ENCODE data around the gene TMBIM1.

TMBIM1 gene

DNA sequence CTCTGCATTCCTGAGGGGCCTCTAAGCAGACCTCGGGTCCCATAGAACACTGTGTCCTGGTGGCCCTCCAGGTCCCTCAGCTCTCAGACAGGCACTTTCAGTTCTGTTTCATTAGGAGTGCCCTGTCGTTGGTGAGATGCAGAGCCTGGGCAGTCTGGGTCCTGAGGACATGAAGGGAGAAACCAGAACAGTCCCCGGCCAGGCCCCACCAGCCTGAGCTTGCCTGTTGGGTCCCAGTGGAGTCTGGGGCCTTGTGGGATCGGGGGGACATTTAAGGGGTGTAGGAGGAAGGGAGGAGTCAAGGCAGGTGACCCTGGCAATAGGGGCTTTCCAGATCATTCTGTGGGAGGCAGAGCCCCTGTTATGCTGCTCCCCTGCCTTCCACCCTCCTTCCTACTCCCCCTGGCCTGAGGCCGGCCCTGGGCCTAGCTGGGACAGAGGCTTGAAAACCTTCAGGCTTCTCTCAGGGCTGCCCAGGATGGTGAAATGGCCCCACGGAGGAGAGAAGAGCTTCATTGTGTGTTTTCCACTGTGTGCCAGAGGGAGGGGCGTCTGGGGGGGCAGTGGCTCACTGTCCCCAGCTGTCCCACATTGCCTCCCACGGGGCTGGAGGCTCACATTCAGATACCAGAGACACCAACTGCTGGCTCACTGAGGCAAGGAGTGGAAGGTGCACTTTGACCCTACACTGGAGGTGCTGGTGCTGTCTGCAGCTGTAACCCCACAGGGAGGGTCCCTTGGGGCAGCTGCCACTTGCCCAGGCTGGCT, 37.7 kb upstream of the TMBIM1 start:
- Histone ChIP-seq H3K4me2 (ENCODE audit: low read length) (peak overlapping the region; percentile 36), H3K4me1 (ENCODE audit: low read length) (peaks cover 15% of the 10 kb centered on the region), H3K9me3 (ENCODE audit: insufficient read depth, low read length) (no peaks in the 10 kb centered on the region), H2AFZ (ENCODE audit: low read depth, low read length) (peak overlapping the region; percentile 83), H3K9ac (ENCODE audit: low read length) (peak overlapping the region; percentile 15; the same call in 1 of the 2 replicates), H3K27ac (ENCODE audit: low read length) (no peak overlapping the region), H4K20me1 (ENCODE audit: insufficient read depth, low read length) (no peaks in the 10 kb centered on the region), H3K4me3 (ENCODE audit: low read length) (no peak overlapping the region), H3K36me3 (replicated peaks; ENCODE audit: low read depth, low read length) (no peaks in the 10 kb centered on the region), H3K79me2 (ENCODE audit: low read length) (no peaks in the 10 kb centered on the region), H3K27me3 (ENCODE audit: low read depth, low read length) (no peaks in the 10 kb centered on the region)
- TF ChIP-seq EZH2phosphoT487 (IDR thresholded peaks at IDR 0.05; ENCODE audit: low read depth) = no peak
- TF ChIP-seq, protein P1, sequence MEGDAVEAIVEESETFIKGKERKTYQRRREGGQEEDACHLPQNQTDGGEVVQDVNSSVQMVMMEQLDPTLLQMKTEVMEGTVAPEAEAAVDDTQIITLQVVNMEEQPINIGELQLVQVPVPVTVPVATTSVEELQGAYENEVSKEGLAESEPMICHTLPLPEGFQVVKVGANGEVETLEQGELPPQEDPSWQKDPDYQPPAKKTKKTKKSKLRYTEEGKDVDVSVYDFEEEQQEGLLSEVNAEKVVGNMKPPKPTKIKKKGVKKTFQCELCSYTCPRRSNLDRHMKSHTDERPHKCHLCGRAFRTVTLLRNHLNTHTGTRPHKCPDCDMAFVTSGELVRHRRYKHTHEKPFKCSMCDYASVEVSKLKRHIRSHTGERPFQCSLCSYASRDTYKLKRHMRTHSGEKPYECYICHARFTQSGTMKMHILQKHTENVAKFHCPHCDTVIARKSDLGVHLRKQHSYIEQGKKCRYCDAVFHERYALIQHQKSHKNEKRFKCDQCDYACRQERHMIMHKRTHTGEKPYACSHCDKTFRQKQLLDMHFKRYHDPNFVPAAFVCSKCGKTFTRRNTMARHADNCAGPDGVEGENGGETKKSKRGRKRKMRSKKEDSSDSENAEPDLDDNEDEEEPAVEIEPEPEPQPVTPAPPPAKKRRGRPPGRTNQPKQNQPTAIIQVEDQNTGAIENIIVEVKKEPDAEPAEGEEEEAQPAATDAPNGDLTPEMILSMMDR (IDR thresholded peaks at IDR 0.05; ENCODE audit: low read depth, low read length) = no peak

DNA sequence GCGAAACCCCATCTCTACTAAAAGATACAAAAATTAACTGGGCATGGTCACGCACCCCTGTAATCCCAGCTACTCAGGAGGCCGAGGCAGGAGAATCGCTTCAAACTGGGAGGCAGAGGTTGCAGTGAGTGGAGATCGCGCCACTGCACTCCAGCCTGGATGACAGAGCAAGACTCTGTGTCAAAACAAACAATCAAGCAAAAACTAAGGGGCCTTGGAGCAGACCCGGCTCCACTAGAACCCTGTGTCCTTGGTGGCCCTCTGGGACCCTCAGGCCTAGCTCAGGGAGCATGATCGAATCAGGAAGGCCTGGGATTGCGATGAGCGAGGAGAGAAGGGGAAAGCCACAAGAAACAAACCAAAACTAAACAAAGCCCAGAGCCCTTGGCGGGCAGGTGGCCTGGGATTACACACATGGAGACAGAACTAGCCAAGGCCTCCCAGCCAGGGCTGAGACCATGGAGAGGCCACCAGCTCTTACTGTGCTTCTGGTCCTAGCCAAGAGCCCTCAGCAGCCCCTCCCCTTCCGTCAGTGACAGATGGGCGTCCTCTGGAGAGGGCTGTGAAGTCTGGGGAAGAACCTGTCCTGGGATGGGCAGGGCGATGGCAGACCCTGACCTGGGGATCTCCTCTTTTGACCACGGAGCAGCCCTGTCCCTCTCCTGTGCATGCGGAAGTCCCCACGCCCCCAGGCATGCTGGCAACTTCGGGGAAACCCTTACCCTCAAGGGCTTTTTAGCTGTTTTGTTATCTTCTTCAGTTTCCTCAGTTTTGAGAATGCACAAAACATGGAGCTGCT, 36.9 kb upstream of the TMBIM1 start:
- peak overlapping the region; percentile 83 for H2AFZ ChIP-seq (ENCODE audit: low read depth, low read length)
- no peaks in the 10 kb centered on the region for H4K20me1 ChIP-seq (ENCODE audit: insufficient read depth, low read length)
- peak overlapping the region; percentile 15; the same call in 1 of the 2 replicates for H3K9ac ChIP-seq (ENCODE audit: low read length)
- no peak overlapping the region for H3K27ac ChIP-seq (ENCODE audit: low read length)
- no peaks in the 10 kb centered on the region for H3K79me2 ChIP-seq (ENCODE audit: low read length)
- H3K36me3 ChIP-seq (replicated peaks; ENCODE audit: low read depth, low read length) = no peaks in the 10 kb centered on the region
- H3K4me2 ChIP-seq (ENCODE audit: low read length) = peak overlapping the region; percentile 36; the same call in 1 of the 2 replicates
- H3K27me3 ChIP-seq (ENCODE audit: low read depth, low read length) = no peaks in the 10 kb centered on the region
- no peak overlapping the region for H3K4me3 ChIP-seq (ENCODE audit: low read length)
- H3K9me3 ChIP-seq (ENCODE audit: insufficient read depth, low read length) = no peaks in the 10 kb centered on the region
- peaks cover 15% of the 10 kb centered on the region for H3K4me1 ChIP-seq (ENCODE audit: low read length)
- TF ChIP-seq, protein P1 (IDR thresholded peaks at IDR 0.05; ENCODE audit: low read depth, low read length) = no peak
- no peak for TF ChIP-seq EZH2phosphoT487 (IDR thresholded peaks at IDR 0.05; ENCODE audit: low read depth)

DNA sequence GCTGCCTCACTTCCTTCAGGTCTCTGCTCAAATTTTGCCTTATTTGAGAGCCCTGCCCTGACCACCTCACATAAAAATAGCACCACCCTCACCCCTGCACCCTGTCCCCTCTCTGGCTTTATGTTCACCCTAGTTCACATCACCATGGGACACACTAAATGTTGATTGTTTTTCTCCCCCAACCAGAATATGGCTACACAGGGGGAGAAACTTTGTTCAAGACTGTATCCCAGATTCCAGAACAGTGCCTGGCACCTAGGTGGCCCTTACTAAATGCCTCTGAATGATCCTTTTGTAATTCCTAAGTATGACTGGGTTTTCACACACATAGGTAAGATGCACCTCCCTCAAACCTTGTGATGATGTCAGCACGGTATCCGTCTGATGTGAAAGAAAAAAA, 36.0 kb upstream of the TMBIM1 start:
- Histone ChIP-seq H3K79me2 (ENCODE audit: low read length) (no peaks in the 10 kb centered on the region), H4K20me1 (ENCODE audit: insufficient read depth, low read length) (no peaks in the 10 kb centered on the region), H3K4me3 (ENCODE audit: low read length) (no peak overlapping the region), H3K9me3 (ENCODE audit: insufficient read depth, low read length) (no peaks in the 10 kb centered on the region), H3K27ac (ENCODE audit: low read length) (no peak overlapping the region), H3K27me3 (ENCODE audit: low read depth, low read length) (0 out of 2 replicates have a peak, but pooled peaks cover 2% of the 10 kb centered on the region), H3K9ac (ENCODE audit: low read length) (no peak overlapping the region), H3K36me3 (replicated peaks; ENCODE audit: low read depth, low read length) (no peaks in the 10 kb centered on the region), H3K4me2 (ENCODE audit: low read length) (no peak overlapping the region), H3K4me1 (ENCODE audit: low read length) (peaks cover 18% of the 10 kb centered on the region), H2AFZ (ENCODE audit: low read depth, low read length) (no peak overlapping the region)
- no peak for TF ChIP-seq EZH2phosphoT487 (IDR thresholded peaks at IDR 0.05; ENCODE audit: low read depth)
- TF ChIP-seq, protein P1 (IDR thresholded peaks at IDR 0.05; ENCODE audit: low read depth, low read length) = no peak

All from OCI-LY3 (cell line).